ENCODE results near the gene CRBN.

Gene CRBN

GRCh38 chr3:3125977-3126376 is 53.5 kb downstream of the CRBN start:
- no peak for TF ChIP-seq TEAD4 (IDR thresholded peaks at IDR 0.05)
- TF ChIP-seq CEBPB (IDR thresholded peaks at IDR 0.05) = no peak
- TF ChIP-seq NFIC (IDR thresholded peaks at IDR 0.05) = no peak
- no peak for TF ChIP-seq USF1 (IDR thresholded peaks at IDR 0.05)
- no peak for TF ChIP-seq TCF12 (IDR thresholded peaks at IDR 0.05; ENCODE audit: low read depth)
- TF ChIP-seq REST (IDR thresholded peaks at IDR 0.05; ENCODE audit: low read depth) = no peak
- no peak for TF ChIP-seq MAX (IDR thresholded peaks at IDR 0.05)
- TF ChIP-seq CREB1 (IDR thresholded peaks at IDR 0.05; ENCODE audit: low read depth) = no peak

GRCh38 chr3:3119393-3119851 is 60.1 kb downstream of the CRBN start:
- TF ChIP-seq CEBPB (IDR thresholded peaks at IDR 0.05) (no peak), TEAD4 (IDR thresholded peaks at IDR 0.05) (no peak), FOXM1 (IDR thresholded peaks at IDR 0.05; ENCODE audit: borderline replicate concordance, low read depth) (no peak), USF1 (IDR thresholded peaks at IDR 0.05) (no peak), ZBTB7A (IDR thresholded peaks at IDR 0.05; ENCODE audit: low read depth) (no peak), EP300 (IDR thresholded peaks at IDR 0.05; ENCODE audit: borderline replicate concordance) (no peak), MAX (IDR thresholded peaks at IDR 0.05) (no peak), EGR1 (IDR thresholded peaks at IDR 0.05) (no peak), RAD21 (IDR thresholded peaks at IDR 0.05; ENCODE audit: low read depth) (no peak)

GRCh38 chr3:3117651-3118050 is 61.8 kb downstream of the CRBN start:
- TF ChIP-seq EGR1 (IDR thresholded peaks at IDR 0.05) (no peak), TCF12 (IDR thresholded peaks at IDR 0.05; ENCODE audit: low read depth) (no peak), TAF1 (IDR thresholded peaks at IDR 0.05; ENCODE audit: low read depth) (no peak), MAX (IDR thresholded peaks at IDR 0.05) (no peak), ZBTB7A (IDR thresholded peaks at IDR 0.05; ENCODE audit: low read depth) (no peak), CREB1 (IDR thresholded peaks at IDR 0.05; ENCODE audit: low read depth) (no peak), USF1 (IDR thresholded peaks at IDR 0.05) (no peak), CEBPB (IDR thresholded peaks at IDR 0.05) (no peak), REST (IDR thresholded peaks at IDR 0.05; ENCODE audit: low read depth) (no peak), RAD21 (IDR thresholded peaks at IDR 0.05; ENCODE audit: low read depth) (no peak)

GRCh38 chr3:3113042-3113709 is 66.3 kb downstream of the CRBN start:
- TF ChIP-seq USF1 (IDR thresholded peaks at IDR 0.05) (no peak), TCF12 (IDR thresholded peaks at IDR 0.05; ENCODE audit: low read depth) (no peak), NFIC (IDR thresholded peaks at IDR 0.05) (no peak), EP300 (IDR thresholded peaks at IDR 0.05; ENCODE audit: borderline replicate concordance) (no peak), YY1 (IDR thresholded peaks at IDR 0.05; ENCODE audit: low read depth) (no peak), MAX (IDR thresholded peaks at IDR 0.05) (no peak), TAF1 (IDR thresholded peaks at IDR 0.05; ENCODE audit: low read depth) (no peak), TEAD4 (IDR thresholded peaks at IDR 0.05) (no peak), ZBTB7A (IDR thresholded peaks at IDR 0.05; ENCODE audit: low read depth) (no peak), RAD21 (IDR thresholded peaks at IDR 0.05; ENCODE audit: low read depth) (no peak), CREB1 (IDR thresholded peaks at IDR 0.05; ENCODE audit: low read depth) (no peak), REST (IDR thresholded peaks at IDR 0.05; ENCODE audit: low read depth) (no peak), CEBPB (IDR thresholded peaks at IDR 0.05) (no peak), FOXM1 (IDR thresholded peaks at IDR 0.05; ENCODE audit: borderline replicate concordance, low read depth) (no peak), EGR1 (IDR thresholded peaks at IDR 0.05) (no peak)
